UCSD-AML1 (cell line): ENCODE results near the gene ZFYVE26.
"Not testable (repeated sequence)": the region's sequence is repeated elsewhere in the genome, so short reads cannot be mapped to it uniquely, and the experiment has no call there.

ENCODE experiments used
- DNase-seq: peaks from one replicate; lab custom pipeline; 2025; ENCODE audit not compliant: unreplicated experiment; lab: John Stamatoyannopoulos, UW

Gene ZFYVE26

DNA sequence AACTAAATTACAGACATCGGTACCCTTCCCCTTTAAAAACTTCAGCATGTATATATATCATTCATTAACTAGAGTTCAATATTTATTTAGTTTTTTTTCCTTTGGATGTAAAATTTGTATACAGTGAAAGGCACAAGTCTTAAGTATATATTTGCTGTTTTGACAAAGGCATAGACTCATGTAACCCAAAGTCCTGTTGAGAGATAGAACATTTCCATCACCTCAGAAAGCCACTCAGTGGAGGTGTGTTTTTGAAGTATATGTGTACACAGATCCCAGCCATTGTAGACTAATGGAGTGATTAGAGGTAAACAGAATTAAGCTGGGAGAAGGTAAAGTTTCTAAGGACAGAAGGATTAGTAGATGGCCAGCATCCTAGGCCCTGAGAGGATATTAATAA, 99.3 kb downstream of the ZFYVE26 start:
- DNase-seq: no peak

DNA sequence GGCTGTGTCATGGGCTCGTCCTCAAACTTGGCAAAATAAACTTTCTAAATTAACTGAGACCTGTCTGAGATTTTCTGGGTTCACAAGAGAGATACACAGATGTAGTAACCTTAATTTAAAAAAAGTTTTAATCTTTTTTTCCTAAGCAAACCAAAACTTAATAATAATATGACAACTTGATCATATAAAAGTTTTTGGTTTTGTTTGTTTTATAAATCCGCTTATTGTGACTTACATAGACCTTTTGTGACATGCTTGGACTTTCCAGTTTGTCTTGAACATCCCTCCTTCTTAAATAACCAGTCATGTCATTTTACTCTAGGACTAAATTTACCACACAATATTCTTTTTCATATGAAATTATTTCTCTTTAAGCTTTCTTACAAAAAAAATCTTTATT, 106.2 kb downstream of the ZFYVE26 start:
- no peak for DNase-seq

DNA sequence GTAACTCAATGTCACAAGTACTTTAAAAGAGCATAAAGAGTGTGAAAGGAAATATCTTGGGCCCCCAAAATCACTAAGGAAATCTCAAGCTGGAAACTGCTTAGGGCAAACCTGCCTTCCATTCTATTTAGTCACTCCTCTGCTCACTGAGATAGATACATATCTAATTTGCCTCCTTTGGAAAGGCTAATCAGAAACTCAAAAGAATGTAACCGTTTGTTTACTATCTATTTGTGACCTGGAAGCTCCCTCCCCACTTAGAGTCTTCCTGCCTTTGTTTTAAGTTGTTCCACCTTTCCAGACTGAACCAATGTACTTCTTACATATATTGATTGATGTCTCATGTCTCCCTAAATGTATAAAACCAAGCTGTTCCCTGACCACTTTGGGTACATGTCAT, 106.6 kb downstream of the ZFYVE26 start:
- DNase-seq: not testable (repeated sequence)

DNA sequence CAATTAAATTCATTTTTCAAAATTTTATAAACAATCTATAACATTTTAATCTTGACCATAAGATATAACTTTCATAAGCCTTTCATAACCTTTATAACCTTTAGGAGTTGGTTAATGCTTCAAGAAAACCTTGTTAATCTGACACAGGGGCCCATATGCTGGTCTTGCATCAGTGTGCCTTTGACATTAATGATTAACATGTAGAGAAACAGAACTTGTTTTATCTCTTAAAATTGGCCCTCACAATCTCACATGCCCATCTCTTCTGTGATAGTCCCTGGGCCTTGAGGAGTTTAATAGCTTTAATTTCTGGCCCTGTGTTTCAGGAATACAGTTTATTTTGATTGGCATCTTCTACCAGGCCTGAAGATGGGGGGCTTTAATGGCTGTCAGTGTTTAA, 107.0 kb downstream of the ZFYVE26 start:
- DNase-seq: not testable (repeated sequence)

DNA sequence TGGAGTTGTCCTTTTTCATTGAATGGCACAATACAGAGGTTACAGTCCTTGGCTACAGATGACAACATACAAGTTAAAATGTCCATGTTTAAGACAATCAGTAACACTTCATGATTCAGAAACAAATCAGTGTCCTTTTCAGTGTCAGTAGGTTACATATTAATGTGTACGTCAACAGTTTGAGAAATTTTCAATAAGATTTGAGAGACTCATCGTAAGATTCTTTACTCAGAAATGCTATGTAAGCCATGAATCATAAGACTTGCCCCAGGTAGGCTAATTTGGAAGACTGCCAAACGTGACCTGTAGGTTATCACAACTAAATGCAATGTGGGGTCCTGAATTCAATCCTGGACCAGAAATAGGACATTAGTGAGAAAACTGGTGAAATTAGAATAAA, 111.2 kb downstream of the ZFYVE26 start:
- DNase-seq: no peak

DNA sequence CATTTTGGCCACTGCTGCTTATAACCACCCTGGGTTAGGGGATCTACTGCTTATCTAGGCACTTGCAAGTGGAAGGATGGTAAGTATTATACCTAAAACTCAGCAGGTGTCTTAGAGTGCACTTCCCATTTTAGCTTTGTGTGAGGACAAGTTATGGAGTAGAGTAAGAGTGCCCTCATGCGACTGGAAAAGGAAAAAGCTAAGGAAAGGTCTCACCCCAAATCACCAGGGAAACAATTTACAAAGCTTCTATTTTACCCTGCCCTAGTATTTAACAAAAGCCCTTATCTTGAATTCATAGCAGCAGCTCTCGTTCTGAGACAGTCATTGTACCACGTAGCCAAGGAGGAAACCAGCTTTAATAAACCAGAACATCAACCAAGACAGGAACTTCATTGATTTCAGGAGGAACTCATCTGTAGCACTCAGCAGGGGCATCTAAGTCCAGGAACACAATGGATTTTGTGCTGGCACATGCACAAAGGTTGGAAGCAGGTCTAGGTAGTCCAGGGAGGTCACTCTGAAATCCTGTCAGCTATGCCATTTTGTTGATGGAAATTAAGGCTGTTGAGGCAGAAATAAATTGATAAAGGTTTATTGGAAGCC, 111.8 kb downstream of the ZFYVE26 start:
- no peak for DNase-seq

DNA sequence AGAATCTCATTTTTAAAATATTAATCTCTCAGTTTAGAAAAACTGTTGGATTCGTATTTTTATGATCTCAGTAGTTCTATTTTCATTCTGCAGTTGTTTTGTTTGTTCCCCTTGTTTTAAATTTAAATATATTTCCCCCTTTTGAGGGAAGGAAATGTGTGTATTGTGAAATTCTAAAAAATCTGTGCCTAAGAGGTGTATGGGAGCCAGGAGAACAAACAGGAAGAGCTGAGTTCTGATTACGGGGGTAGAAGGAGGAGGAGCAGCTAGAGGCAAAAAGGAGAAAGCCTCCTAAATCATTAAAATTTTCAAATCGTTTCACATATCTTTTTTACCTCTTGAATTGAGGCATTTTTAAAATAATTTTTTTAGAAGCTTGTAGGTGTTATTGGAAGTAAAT, 112.4 kb downstream of the ZFYVE26 start:
- no peak for DNase-seq

DNA sequence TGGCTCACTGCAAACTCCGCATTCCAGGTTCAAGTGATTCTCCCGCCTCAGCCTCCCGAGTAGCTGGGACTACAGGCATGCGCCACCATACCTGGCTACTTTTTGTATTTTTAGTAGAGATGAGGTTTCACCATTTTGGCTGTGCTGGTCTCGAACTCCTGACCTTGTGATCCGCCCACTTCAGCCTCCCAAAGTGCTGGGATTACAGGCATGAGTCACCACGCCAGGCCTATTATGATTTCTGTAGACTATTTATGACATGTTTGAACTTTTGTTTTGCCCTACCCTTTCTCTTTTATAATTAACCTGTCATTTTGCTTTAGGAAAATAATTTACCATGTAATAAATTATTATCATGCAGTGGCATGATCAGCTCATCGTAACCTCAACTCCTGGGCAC, 114.9 kb downstream of the ZFYVE26 start, which contains the start of gene RDH12:
Gene RDH12, plus strand, starts transcription at position 395 of the 400 bp plus-strand sequence. CDS start 20,757 bp downstream, outside the sequence.
- not testable (repeated sequence) for DNase-seq

DNA sequence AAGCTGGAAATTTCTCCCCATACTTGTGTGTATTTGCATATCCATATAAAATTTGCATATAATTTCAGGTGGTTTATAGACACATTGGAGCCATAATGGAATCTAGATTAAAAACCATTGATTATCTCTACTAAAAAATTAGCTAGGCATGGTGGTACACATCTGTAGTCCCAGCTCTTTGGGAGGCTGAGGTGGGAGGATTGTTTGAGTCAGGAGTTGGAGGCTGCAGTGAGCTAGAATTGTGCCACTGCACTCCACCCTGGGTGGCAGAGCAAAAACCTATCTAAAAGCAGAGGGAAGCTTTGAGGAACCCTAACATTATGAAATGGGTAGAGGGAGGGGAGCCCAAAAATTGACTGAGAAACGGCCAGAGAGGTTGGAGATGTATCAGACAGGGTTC, 118.2 kb downstream of the ZFYVE26 start:
- DNase-seq: no peak

DNA sequence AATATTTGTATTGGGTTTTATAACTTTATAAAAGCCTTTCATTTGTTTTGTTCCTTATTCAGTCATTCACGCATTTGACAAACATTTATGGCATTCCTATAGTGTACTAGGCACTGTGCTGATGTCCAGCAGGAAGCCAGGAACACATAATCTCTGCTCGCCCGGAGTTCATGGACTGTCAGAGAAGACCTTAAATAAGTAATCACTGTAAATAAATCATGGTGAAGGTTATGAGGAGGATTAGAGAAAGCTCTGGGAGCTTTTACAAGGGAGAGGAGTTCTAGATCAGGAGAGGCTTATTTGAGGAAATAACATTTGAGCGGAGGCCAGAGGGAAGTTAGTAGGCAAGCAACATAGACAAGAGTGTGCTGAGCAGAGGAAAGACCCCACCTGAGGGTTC, 119.4 kb downstream of the ZFYVE26 start:
- no peak for DNase-seq
